ENCODE data around the gene HSPG2.

The HSPG2 gene

GRCh38 chr1:21906173-21907078 is 30.7 kb downstream of the HSPG2 start:
- peaks cover 44 to 55% of the 10 kb centered on the region in 2 donors for H3K4me1 ChIP-seq (ENCODE audit: control insufficient read depth in 1 of 2, insufficient read depth in 2 of 2, low read length in 2 of 2)

GRCh38 chr1:21904704-21905520 is 32.2 kb downstream of the HSPG2 start:
- peaks cover 35 to 51% of the 10 kb centered on the region in 2 donors for H3K4me1 ChIP-seq (ENCODE audit: control insufficient read depth in 1 of 2, insufficient read depth in 2 of 2, low read length in 2 of 2)
- no peaks in the 10 kb centered on the region for H3K36me3 ChIP-seq (ENCODE audit: control insufficient read depth in 1 of 2, insufficient read depth in 2 of 2, low read length in 2 of 2)
- H3K9me3 ChIP-seq (ENCODE audit: control insufficient read depth in 1 of 2, low read length in 2 of 2) = no peaks in the 10 kb centered on the region
- no peaks in the 10 kb centered on the region for H3K27me3 ChIP-seq (ENCODE audit: control insufficient read depth in 1 of 2, insufficient read depth in 2 of 2, low read length in 2 of 2)
- peak overlapping the region; percentile 57 to 67 for H3K9ac ChIP-seq (ENCODE audit: low read depth in 1 of 2, low read length in 2 of 2)
- H3K4me3 ChIP-seq (ENCODE audit: low read depth in 1 of 2, low read length in 2 of 2) = peak overlapping the region; percentile 1 to 28
- peak overlapping the region; percentile 92 for H3K27ac ChIP-seq (ENCODE audit: low read depth, low read length)

More at GRCh38 chr1:21906173-21907078, 30.7 kb downstream of the HSPG2 start:
- H3K4me3 ChIP-seq (ENCODE audit: low read depth in 1 of 2, low read length in 2 of 2) = no peak overlapping the region
- H3K36me3 ChIP-seq (ENCODE audit: control insufficient read depth in 1 of 2, insufficient read depth in 2 of 2, low read length in 2 of 2) = no peaks in the 10 kb centered on the region
- H3K9ac ChIP-seq (ENCODE audit: low read depth in 1 of 2, low read length in 2 of 2) = no peak overlapping the region
- H3K9me3 ChIP-seq (ENCODE audit: control insufficient read depth in 1 of 2, low read length in 2 of 2) = no peaks in the 10 kb centered on the region
- peak overlapping the region; percentile 36 for H3K27ac ChIP-seq (ENCODE audit: low read depth, low read length)
- H3K27me3 ChIP-seq (ENCODE audit: control insufficient read depth in 1 of 2, insufficient read depth in 2 of 2, low read length in 2 of 2) = no peaks in the 10 kb centered on the region

DNA sequence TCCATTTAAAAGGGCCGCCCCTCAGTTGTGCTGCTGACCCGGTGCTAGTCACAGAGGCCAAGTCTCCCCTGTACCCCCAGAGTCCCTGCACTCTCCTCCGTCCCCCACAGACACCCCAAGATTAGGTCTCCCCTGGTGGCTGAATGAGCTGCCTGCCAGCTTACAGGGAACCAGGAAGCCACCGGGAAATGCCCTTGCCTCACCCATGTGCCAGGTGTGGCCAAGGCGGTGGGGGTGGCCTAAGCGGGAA is 32.7 kb downstream of the HSPG2 start:
- no peaks in the 10 kb centered on the region for H3K9me3 ChIP-seq (ENCODE audit: control insufficient read depth in 1 of 2, low read length in 2 of 2)
- no peaks in the 10 kb centered on the region for H3K36me3 ChIP-seq (ENCODE audit: control insufficient read depth in 1 of 2, insufficient read depth in 2 of 2, low read length in 2 of 2)
- peak overlapping the region; percentile 92 for H3K27ac ChIP-seq (ENCODE audit: low read depth, low read length)
- H3K27me3 ChIP-seq (ENCODE audit: control insufficient read depth in 1 of 2, insufficient read depth in 2 of 2, low read length in 2 of 2) = no peaks in the 10 kb centered on the region
- peaks cover 40 to 51% of the 10 kb centered on the region in 2 donors for H3K4me1 ChIP-seq (ENCODE audit: control insufficient read depth in 1 of 2, insufficient read depth in 2 of 2, low read length in 2 of 2)
- peak overlapping the region in 1 of 2 donors; percentile 29 for H3K4me3 ChIP-seq (ENCODE audit: low read depth in 1 of 2, low read length in 2 of 2)
- H3K9ac ChIP-seq (ENCODE audit: low read depth in 1 of 2, low read length in 2 of 2) = peak overlapping the region; percentile 57 to 67

DNA sequence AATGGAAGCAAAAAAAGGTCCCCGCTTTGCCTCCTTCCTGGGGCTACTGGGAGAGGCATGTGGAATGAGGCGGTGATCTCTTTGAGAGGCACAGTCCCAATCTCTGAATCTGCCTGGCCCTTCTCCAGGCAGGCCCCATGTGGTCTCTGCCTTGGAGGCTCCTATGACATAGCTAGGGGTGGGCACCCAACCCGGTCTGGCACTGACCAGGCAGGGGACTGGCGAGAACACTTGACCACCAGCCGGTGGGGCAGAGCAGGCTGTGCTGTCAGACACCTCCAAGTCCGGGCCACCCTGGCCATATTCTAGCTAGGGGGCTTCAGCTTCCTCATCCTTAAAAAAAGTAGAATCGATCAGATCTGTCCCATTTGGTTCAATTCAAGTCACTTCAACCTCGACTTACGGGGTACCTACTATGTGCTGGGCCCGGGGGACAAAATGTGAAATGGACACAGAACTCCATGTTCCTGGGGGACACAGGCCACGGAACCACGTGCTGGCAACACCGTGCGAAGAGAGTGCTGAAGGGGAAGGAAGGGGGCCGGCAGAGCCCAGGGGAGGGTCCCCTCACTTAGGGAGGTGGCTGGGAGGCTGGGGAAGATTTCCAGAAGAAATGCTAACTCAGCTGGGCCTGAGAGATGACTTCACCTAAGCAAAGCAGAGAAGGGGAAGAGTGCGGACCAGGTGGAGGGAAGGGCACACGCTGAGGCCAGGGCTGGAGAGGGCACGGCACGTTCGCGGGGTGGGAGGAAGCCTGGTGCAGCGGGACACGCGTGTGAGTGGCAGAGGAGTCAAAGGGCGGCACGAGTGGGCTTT is 33.3 kb downstream of the HSPG2 start:
- no peaks in the 10 kb centered on the region for H3K36me3 ChIP-seq (ENCODE audit: control insufficient read depth in 1 of 2, insufficient read depth in 2 of 2, low read length in 2 of 2)
- H3K9ac ChIP-seq (ENCODE audit: low read depth in 1 of 2, low read length in 2 of 2) = peak overlapping the region; percentile 57 to 67
- no peaks in the 10 kb centered on the region for H3K9me3 ChIP-seq (ENCODE audit: control insufficient read depth in 1 of 2, low read length in 2 of 2)
- peak overlapping the region; percentile 92 for H3K27ac ChIP-seq (ENCODE audit: low read depth, low read length)
- peak overlapping the region in 1 of 2 donors; percentile 29 for H3K4me3 ChIP-seq (ENCODE audit: low read depth in 1 of 2, low read length in 2 of 2)
- peaks cover 42 to 53% of the 10 kb centered on the region in 2 donors for H3K4me1 ChIP-seq (ENCODE audit: control insufficient read depth in 1 of 2, insufficient read depth in 2 of 2, low read length in 2 of 2)
- H3K27me3 ChIP-seq (ENCODE audit: control insufficient read depth in 1 of 2, insufficient read depth in 2 of 2, low read length in 2 of 2) = no peaks in the 10 kb centered on the region

DNA sequence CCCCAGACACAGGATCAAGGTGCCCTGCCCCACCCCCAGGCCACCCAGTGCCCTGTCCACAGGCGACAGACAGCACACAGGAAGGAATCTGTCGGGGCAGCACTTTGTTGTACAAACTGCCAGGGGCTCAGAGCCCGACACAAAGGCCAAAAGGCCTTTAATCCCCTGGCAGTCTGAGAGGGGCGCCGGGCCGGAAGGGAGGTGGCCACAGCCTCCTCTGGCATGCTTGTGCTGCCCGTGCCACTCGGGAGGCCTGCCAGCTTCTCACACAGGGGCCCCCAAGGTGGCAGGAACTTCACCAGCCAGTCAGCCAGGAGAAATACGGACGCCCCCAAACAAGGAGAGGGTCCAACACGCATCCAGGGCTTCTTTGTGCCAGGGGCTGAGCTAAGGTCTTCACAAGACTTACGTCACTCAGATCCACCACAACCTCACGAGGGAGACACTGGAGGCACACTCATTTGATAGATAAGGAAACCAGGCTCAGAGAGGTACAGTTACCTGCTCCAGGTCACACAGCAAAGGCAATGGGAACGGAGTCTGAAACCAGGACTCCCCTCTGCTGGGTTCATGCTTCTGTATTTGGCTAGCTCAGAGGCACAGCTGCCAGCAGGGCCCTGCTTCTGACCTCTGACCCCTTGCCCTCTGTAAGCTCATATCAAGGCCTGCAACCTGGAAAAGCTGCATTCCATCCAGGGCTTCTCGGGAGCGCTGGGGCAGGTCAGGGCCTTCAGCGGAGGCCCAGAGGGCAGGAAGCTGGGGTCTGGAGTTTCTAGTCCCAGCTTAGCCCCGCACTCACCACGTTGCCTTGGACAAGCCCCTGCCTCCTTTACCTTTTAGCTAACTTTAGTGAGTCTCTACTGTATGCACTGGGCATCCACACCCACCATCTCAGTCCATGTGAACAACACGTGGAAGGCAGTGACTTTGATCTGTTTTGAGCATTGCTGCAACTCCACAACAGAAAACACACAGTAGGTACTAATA is 34.8 kb downstream of the HSPG2 start:
- no peak overlapping the region for H3K27ac ChIP-seq (ENCODE audit: low read depth, low read length)
- no peaks in the 10 kb centered on the region for H3K9me3 ChIP-seq (ENCODE audit: control insufficient read depth in 1 of 2, low read length in 2 of 2)
- no peaks in the 10 kb centered on the region for H3K27me3 ChIP-seq (ENCODE audit: control insufficient read depth in 1 of 2, insufficient read depth in 2 of 2, low read length in 2 of 2)
- no peaks in the 10 kb centered on the region for H3K36me3 ChIP-seq (ENCODE audit: control insufficient read depth in 1 of 2, insufficient read depth in 2 of 2, low read length in 2 of 2)
- H3K4me3 ChIP-seq (ENCODE audit: low read depth in 1 of 2, low read length in 2 of 2) = no peak overlapping the region
- H3K4me1 ChIP-seq (ENCODE audit: control insufficient read depth in 1 of 2, insufficient read depth in 2 of 2, low read length in 2 of 2) = peaks cover 51 to 66% of the 10 kb centered on the region in 2 donors
- H3K9ac ChIP-seq (ENCODE audit: low read depth in 1 of 2, low read length in 2 of 2) = peak overlapping the region; percentile 3 to 47

DNA sequence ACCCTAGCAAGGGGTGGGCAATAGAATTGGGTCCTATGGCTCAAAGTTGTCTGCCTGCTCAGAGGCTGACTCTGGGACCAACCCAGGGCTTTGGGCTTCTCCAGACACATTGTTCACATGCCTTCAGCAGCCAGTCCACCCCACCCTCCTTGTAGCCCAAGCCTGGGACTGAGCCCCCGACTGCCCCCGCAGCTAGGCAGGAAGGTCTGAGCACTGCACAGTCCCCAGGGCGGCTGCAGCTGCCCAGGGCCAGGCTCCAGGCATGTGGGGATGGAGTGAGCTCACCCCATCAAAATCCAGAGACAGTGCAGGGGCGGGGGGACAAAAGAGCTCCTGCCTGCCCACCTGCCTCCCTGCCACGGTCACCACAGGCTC is 35.6 kb downstream of the HSPG2 start:
- Histone ChIP-seq H3K27ac (ENCODE audit: low read depth, low read length) (no peak overlapping the region), H3K9ac (ENCODE audit: low read depth in 1 of 2, low read length in 2 of 2) (peak overlapping the region in 1 of 2 donors; percentile 3), H3K4me1 (ENCODE audit: control insufficient read depth in 1 of 2, insufficient read depth in 2 of 2, low read length in 2 of 2) (peaks cover 56 to 75% of the 10 kb centered on the region in 2 donors), H3K27me3 (ENCODE audit: control insufficient read depth in 1 of 2, insufficient read depth in 2 of 2, low read length in 2 of 2) (no peaks in the 10 kb centered on the region), H3K4me3 (ENCODE audit: low read depth in 1 of 2, low read length in 2 of 2) (no peak overlapping the region), H3K36me3 (ENCODE audit: control insufficient read depth in 1 of 2, insufficient read depth in 2 of 2, low read length in 2 of 2) (no peaks in the 10 kb centered on the region), H3K9me3 (ENCODE audit: control insufficient read depth in 1 of 2, low read length in 2 of 2) (no peaks in the 10 kb centered on the region)

- H3K4me1 ChIP-seq (ENCODE audit: control insufficient read depth in 1 of 2, insufficient read depth in 2 of 2, low read length in 2 of 2) = peaks cover 62 to 76% of the 10 kb centered on the region in 2 donors
- H3K36me3 ChIP-seq (ENCODE audit: control insufficient read depth in 1 of 2, insufficient read depth in 2 of 2, low read length in 2 of 2) = peaks cover 2 to 3% of the 10 kb centered on the region in 2 donors
- H3K27me3 ChIP-seq (ENCODE audit: control insufficient read depth in 1 of 2, insufficient read depth in 2 of 2, low read length in 2 of 2) = no peaks in the 10 kb centered on the region
- no peak overlapping the region for H3K4me3 ChIP-seq (ENCODE audit: low read depth in 1 of 2, low read length in 2 of 2)
- no peaks in the 10 kb centered on the region for H3K9me3 ChIP-seq (ENCODE audit: control insufficient read depth in 1 of 2, low read length in 2 of 2)
- no peak overlapping the region for H3K27ac ChIP-seq (ENCODE audit: low read depth, low read length)
- no peak overlapping the region for H3K9ac ChIP-seq (ENCODE audit: low read depth in 1 of 2, low read length in 2 of 2)
Measured at GRCh38 chr1:21900766-21901472, 36.2 kb downstream of the HSPG2 start.

GRCh38 chr1:21899987-21900386 is 37.1 kb downstream of the HSPG2 start:
- H3K9me3 ChIP-seq (ENCODE audit: control insufficient read depth in 1 of 2, low read length in 2 of 2) = no peaks in the 10 kb centered on the region
- no peaks in the 10 kb centered on the region for H3K27me3 ChIP-seq (ENCODE audit: control insufficient read depth in 1 of 2, insufficient read depth in 2 of 2, low read length in 2 of 2)
- H3K4me1 ChIP-seq (ENCODE audit: control insufficient read depth in 1 of 2, insufficient read depth in 2 of 2, low read length in 2 of 2) = peaks cover 60 to 70% of the 10 kb centered on the region in 2 donors
- no peak overlapping the region for H3K4me3 ChIP-seq (ENCODE audit: low read depth in 1 of 2, low read length in 2 of 2)
- H3K9ac ChIP-seq (ENCODE audit: low read depth in 1 of 2, low read length in 2 of 2) = no peak overlapping the region
- H3K27ac ChIP-seq (ENCODE audit: low read depth, low read length) = peak overlapping the region; percentile 39
- H3K36me3 ChIP-seq (ENCODE audit: control insufficient read depth in 1 of 2, insufficient read depth in 2 of 2, low read length in 2 of 2) = peaks cover 7 to 12% of the 10 kb centered on the region in 2 donors
